ENCODE results near the gene KDM5A.
A peak's percentile ranks its signal among the peaks of the same experiment; 100 is the strongest.
"Not testable (repeated sequence)": the region's sequence is repeated elsewhere in the genome, so short reads cannot be mapped to it uniquely, and the experiment has no call there.

KDM5A gene

DNA sequence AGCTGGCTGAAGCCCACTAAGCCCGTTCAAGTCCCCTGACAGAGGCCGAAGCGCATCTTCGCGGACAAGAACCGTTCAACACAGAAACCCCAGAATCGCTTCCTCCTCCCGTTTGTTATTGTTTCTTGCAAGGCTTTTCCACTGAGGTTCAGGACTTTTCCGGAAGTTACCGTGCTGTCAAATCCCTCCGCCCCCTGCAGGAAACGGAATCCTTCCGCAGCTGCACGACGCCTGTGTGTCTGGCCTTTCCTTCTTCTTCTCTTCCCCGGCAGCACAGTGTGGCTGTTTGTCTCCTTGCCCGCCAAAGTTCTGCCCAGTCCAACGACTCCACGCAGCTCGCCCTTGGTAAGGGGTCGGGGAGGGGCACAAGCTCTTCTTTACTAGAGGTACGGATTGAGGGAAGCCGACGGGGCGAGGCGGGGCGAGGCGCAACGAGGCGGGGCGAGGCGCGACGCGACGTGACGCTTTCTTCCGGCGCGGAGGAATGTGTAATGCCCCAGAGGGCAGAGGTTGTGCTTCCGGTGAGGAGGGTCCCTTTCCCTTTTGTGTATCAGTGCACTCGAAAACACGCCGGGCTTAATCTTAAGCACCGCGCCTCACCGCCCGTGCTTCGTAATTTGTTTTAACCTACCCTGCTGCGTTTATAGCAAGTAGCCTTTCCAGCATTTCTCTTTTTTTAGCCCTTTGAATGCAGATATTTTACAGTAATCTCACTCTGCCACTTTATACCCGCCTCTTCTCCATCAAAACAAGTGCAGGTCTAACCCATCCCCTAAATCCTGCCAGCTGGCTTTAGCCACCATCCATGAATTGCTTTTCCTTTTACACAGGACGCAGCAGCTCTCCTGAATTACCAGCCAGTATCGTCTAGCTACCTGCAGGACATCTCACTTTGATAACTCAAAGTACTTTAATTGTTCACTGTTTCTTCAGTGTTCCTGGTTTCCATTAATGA lies at the start of gene KDM5A:
TSS of gene KDM5A (minus strand) at position 179 of the 955 bp plus-strand sequence. CDS start 229 bp downstream, outside the sequence.
- H3K4me3 ChIP-seq = peak within 1 kb of the TSS; percentile 97
- H3K9me3 ChIP-seq = no peaks in the 10 kb centered on the region
- H3K36me3 ChIP-seq = peaks cover 6% of the 10 kb centered on the region
- no peak for TF ChIP-seq Cebpa-rat (IDR thresholded peaks at IDR 0.05)
- H3K9ac ChIP-seq = peak within 1 kb of the TSS; percentile 97
- peak within 1 kb of the TSS; percentile 98 for H3K4me2 ChIP-seq
- peaks cover 45% of the 10 kb centered on the region for H4K20me1 ChIP-seq
- H3K27me3 ChIP-seq = no peaks in the 10 kb centered on the region
- peak within 1 kb of the TSS; percentile 96 for H3K27ac ChIP-seq
- peaks cover 31% of the 10 kb centered on the region for H3K4me1 ChIP-seq

GRCh38 chr12:435737-436136 lies 46.6 kb upstream of the KDM5A start:
- peaks cover 99% of the 10 kb centered on the region for H3K36me3 ChIP-seq
- H3K4me3 ChIP-seq, H3K4me2 ChIP-seq, H3K4me1 ChIP-seq, H3K9ac ChIP-seq, H3K27ac ChIP-seq, H3K27me3 ChIP-seq, H4K20me1 ChIP-seq, H3K9me3 ChIP-seq: not testable (repeated sequence)

- peaks cover 73% of the 10 kb centered on the region for H3K36me3 ChIP-seq
- H3K9ac ChIP-seq = no peak overlapping the region
- no peaks in the 10 kb centered on the region for H4K20me1 ChIP-seq
- H3K4me2 ChIP-seq = no peak overlapping the region
- no peaks in the 10 kb centered on the region for H3K9me3 ChIP-seq
- H3K27me3 ChIP-seq = no peaks in the 10 kb centered on the region
- H3K4me1 ChIP-seq = no peaks in the 10 kb centered on the region
- no peak overlapping the region for H3K4me3 ChIP-seq
- H3K27ac ChIP-seq = no peak overlapping the region
- TF ChIP-seq Cebpa-rat (IDR thresholded peaks at IDR 0.05) = no peak
These were observed 33.4 kb upstream of the KDM5A start for GRCh38 chr12:422526-422925.

DNA sequence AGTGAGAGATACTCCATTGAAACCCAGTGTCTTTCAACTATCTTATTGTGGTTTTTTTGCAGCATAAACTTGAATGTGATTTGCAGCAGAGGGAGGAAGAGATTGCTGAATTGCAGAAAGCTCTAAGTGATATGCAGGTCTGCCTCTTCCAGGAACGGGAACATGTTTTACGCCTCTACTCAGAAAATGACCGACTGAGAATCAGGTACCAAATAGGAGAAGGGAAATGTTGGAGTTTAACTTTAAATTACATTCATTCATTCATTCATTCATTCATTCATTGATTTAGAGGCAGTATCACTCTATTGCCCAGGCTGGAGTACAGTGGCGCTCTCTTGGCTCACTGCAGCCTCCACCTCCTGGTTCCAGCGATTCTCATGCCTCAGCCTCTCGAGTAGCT lies 29.3 kb upstream of the KDM5A start:
- Histone ChIP-seq H3K4me2 (no peak overlapping the region), H3K9ac (no peak overlapping the region), H3K27ac (no peak overlapping the region), H3K9me3 (no peaks in the 10 kb centered on the region), H3K4me1 (no peaks in the 10 kb centered on the region), H3K4me3 (no peak overlapping the region), H3K27me3 (no peaks in the 10 kb centered on the region), H4K20me1 (no peaks in the 10 kb centered on the region), H3K36me3 (peaks cover 68% of the 10 kb centered on the region)
- no peak for TF ChIP-seq Cebpa-rat (IDR thresholded peaks at IDR 0.05)

DNA sequence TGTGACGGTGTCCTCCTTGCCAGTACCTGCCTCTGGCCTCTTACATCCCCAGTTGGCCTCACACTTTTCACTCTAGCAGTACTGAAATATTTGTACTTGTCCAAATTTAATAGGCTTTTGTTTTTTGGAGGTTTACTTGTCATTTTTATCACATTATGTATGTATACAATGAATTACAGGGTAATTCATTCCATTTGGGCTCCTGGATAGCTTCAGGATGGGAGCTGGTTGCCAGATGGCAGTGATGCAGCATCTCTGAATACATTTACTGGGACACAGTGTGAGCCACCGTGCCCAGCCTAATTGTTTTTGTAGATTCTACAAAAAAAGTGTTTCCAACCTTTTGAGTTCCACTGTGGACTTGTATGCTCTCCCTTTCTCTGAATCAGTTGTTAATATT lies 25.7 kb upstream of the KDM5A start:
- no peak overlapping the region for H3K4me3 ChIP-seq
- H3K4me2 ChIP-seq = no peak overlapping the region
- no peaks in the 10 kb centered on the region for H4K20me1 ChIP-seq
- H3K4me1 ChIP-seq = no peaks in the 10 kb centered on the region
- no peaks in the 10 kb centered on the region for H3K9me3 ChIP-seq
- H3K27ac ChIP-seq = no peak overlapping the region
- no peak for TF ChIP-seq Cebpa-rat (IDR thresholded peaks at IDR 0.05)
- H3K9ac ChIP-seq = no peak overlapping the region
- H3K36me3 ChIP-seq = peaks cover 88% of the 10 kb centered on the region
- no peaks in the 10 kb centered on the region for H3K27me3 ChIP-seq

GRCh38 chr12:402029-402389 lies 12.9 kb upstream of the KDM5A start:
- Histone ChIP-seq H4K20me1 (no peaks in the 10 kb centered on the region), H3K9ac (peak overlapping the region; percentile 86), H3K9me3 (no peaks in the 10 kb centered on the region), H3K27me3 (no peaks in the 10 kb centered on the region), H3K4me2 (peak overlapping the region; percentile 74), H3K4me1 (peaks cover 19% of the 10 kb centered on the region), H3K36me3 (peaks cover 28% of the 10 kb centered on the region), H3K4me3 (peak overlapping the region; percentile 93), H3K27ac (peak overlapping the region; percentile 70; the same call in 1 of the 2 replicates)
- TF ChIP-seq Cebpa-rat (IDR thresholded peaks at IDR 0.05) = no peak

DNA sequence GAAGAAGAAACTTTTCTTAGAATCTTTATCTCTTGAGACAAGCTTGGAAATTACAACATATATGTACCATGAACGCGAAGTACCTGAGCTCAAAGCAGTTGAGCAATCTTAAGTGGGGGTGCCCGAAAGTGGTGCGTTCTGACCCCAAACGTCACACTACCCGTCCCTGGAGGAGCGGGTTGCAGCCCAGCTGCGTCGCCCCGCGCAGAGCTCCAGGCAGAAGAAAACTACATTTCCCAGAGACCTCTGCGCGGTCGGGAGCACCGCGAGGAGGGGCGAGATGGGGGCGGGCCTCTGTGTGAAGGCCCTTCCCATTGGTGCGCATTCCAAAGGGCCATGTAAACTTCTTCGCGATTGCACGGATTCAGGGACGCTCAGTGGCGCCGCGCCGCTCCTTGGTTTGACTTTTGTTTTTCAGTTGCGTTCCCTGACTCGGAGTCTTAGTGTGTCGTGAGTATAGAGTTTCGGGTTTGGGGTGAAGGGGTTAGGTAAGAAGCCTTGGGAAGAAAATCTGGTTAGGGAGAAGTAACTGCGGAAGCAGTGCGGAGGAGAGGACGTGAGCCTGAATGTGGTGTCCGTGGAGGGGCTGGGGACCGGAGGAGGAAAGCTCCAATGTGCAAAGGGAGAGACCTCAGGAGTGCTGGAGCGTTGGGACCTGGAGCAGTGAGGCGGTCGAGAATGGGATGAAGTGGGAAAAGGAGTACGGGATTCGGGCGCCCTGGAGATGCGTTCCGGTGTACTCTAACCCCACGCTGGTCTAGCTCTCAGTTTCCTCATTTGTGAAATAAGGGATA lies 12.3 kb upstream of the KDM5A start, which contains the start of gene CCDC77:
TSS of gene CCDC77 (plus strand) at position 410 of the 794 bp plus-strand sequence. CDS start 7,740 bp downstream, outside the sequence.
- H3K4me1 ChIP-seq = peaks cover 19% of the 10 kb centered on the region
- no peaks in the 10 kb centered on the region for H3K9me3 ChIP-seq
- H3K27me3 ChIP-seq = no peaks in the 10 kb centered on the region
- H3K9ac ChIP-seq = peak within 1 kb of the TSS; percentile 86
- peak within 1 kb of the TSS; percentile 70; the same call in 1 of the 2 replicates for H3K27ac ChIP-seq
- H4K20me1 ChIP-seq = no peaks in the 10 kb centered on the region
- peak within 1 kb of the TSS; percentile 74 for H3K4me2 ChIP-seq
- H3K4me3 ChIP-seq = peak within 1 kb of the TSS; percentile 93
- no peak; the same call in 1 of the 2 replicates for TF ChIP-seq Cebpa-rat (IDR thresholded peaks at IDR 0.05)
- H3K36me3 ChIP-seq = peaks cover 22% of the 10 kb centered on the region

DNA sequence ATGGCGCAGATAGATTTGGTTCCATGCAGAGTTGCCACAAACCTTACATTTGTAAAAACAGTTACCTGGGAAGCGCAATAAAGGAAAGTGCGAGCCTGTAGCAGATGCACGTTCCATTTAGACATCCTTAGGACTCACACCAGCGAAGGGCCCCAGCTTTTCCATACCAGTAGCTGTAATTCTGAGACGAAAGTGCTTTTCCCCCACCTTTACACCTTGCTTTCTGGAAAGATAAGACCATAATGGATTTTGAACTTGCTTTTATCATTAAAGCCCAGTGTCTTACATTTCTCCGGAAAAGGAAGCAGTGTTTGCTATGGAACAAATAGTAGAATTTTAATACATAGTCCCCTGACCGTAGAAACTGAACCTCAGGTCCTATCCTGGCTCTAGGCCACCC lies 11.7 kb upstream of the KDM5A start:
- H3K4me3 ChIP-seq = peak overlapping the region; percentile 93
- H3K9me3 ChIP-seq = no peaks in the 10 kb centered on the region
- peak overlapping the region; percentile 64 for H3K4me2 ChIP-seq
- H3K4me1 ChIP-seq = peaks cover 19% of the 10 kb centered on the region
- H3K27me3 ChIP-seq = no peaks in the 10 kb centered on the region
- peaks cover 16% of the 10 kb centered on the region for H3K36me3 ChIP-seq
- no peak overlapping the region for H3K27ac ChIP-seq
- no peaks in the 10 kb centered on the region for H4K20me1 ChIP-seq
- no peak for TF ChIP-seq Cebpa-rat (IDR thresholded peaks at IDR 0.05)
- H3K9ac ChIP-seq = no peak overlapping the region; the same call in 1 of the 2 replicates

DNA sequence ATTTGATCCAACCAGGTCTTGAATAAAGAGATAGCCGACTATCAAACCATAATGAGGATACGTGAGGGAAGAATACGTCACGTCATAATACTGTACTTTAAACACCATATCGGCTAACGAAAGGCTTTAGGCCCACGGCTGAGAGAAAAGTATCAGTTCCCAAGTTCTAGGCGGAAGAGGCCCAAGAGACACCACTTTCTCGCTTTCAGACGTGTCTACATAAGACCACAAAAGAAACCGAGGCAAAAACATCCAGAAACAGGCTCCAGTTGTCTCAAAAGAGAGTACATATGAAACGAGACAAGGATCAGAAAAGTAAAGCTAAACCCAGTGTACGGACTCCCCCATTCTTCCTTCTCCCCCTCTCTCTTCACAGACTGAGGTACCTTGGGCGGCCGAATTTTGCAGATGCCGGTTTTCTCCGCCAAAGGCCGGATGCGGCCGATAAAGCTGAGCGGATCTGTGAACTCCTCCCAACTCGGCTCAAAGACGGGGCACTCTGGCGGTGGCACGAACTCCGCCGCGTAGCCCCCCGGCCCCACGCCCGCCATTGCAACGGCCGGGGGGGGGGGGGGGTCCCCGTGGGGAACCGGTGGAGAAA lies 479 bp downstream of the KDM5A start:
- H3K27ac ChIP-seq = peak overlapping the region; percentile 96
- peaks cover 13% of the 10 kb centered on the region for H3K36me3 ChIP-seq
- H3K4me3 ChIP-seq = peak overlapping the region; percentile 97

More for the DNA sequence above, 479 bp downstream of the KDM5A start:
- Histone ChIP-seq H4K20me1 (peaks cover 53% of the 10 kb centered on the region), H3K4me2 (peak overlapping the region; percentile 98), H3K4me1 (peaks cover 31% of the 10 kb centered on the region), H3K27me3 (no peaks in the 10 kb centered on the region), H3K9ac (peak overlapping the region; percentile 97), H3K9me3 (no peaks in the 10 kb centered on the region)
- no peak for TF ChIP-seq Cebpa-rat (IDR thresholded peaks at IDR 0.05)

Measured in BLaER1 (cell line).